SK-N-SH (cell line): Measurements from ENCODE around the gene SETBP1.

ENCODE experiments used
- MAX ChIP-seq: IDR thresholded peaks from 2 replicates; pipeline ENCODE4 v1.4.0; 2012; ENCODE audit warnings: low read depth
- TF ChIP-seq, protein P1 (sequence below): fragments of 200-600 bp; sonication (generic); IDR thresholded peaks from 2 replicates; pipeline ENCODE4 v1.6.1; 2017; ENCODE audit warnings: antibody characterized with exemption, mild to moderate bottlenecking, moderate library complexity

DNA sequence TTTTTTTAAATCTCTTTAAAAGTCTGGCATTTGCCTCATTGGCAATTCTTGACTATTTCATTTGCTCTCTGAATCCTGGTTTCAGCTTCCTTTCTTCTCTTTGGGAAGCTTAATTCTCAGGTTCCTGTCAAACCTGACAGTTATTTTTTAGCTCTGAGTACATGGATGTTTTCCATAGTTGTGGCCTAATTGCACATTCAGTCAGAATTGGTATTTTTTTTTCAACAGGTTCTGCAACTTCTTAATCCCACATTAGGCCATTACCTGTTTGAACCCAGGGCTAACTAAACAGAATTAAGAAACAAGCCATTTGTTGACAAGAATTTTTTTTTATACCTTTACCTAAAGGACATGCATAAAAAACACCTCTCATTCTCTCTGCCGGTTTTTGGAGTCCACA, 338.8 kb downstream of the SETBP1 start:
- no peak for TF ChIP-seq MAX
- TF ChIP-seq, protein P1, sequence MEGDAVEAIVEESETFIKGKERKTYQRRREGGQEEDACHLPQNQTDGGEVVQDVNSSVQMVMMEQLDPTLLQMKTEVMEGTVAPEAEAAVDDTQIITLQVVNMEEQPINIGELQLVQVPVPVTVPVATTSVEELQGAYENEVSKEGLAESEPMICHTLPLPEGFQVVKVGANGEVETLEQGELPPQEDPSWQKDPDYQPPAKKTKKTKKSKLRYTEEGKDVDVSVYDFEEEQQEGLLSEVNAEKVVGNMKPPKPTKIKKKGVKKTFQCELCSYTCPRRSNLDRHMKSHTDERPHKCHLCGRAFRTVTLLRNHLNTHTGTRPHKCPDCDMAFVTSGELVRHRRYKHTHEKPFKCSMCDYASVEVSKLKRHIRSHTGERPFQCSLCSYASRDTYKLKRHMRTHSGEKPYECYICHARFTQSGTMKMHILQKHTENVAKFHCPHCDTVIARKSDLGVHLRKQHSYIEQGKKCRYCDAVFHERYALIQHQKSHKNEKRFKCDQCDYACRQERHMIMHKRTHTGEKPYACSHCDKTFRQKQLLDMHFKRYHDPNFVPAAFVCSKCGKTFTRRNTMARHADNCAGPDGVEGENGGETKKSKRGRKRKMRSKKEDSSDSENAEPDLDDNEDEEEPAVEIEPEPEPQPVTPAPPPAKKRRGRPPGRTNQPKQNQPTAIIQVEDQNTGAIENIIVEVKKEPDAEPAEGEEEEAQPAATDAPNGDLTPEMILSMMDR = no peak
